H1 (cell line): ENCODE measurements around the gene INPP4A. TPM values are rescaled to one million over a fixed set of nuclear protein-coding genes. Genes with fewer than 3 reads are reported as not detected.

Source experiments
- CTCF ChIA-PET: fragments of 300-600 bp; sonication (Branson Sonifier 250); formaldehyde crosslinking; loops from one replicate; lab custom pipeline; 2021; ENCODE audit not compliant: partially characterized antibody; lab: Charles Lee
- POLR2A ChIA-PET: fragments of 300-600 bp; sonication (Branson Sonifier 250); formaldehyde crosslinking; loops from one replicate; lab custom pipeline; 2021; ENCODE audit warnings: inconsistent platforms; ENCODE audit not compliant: partially characterized antibody; lab: Charles Lee
- DNase-seq, 2 experiments: peaks; one replicate each; pipeline versions ENCODE4 v3.0.0 to v3.0.0-alpha.2; 2010 to 2022; ENCODE audit warnings: low spot score in 2 of 2, low read depth in 1 of 2, mixed read lengths in 1 of 2
- FAIRE-seq: peaks from 2 replicates; lab custom pipeline; 2011; peaks lifted over from hg19 to GRCh38; lab: Jason Lieb, UNC
- H2AFZ ChIP-seq: 2 replicates; pipeline ENCODE4 v1.8.1; 2012; ENCODE audit warnings: low read length, inconsistent platforms
- H2AK5ac ChIP-seq: 2 replicates; pipeline ENCODE4 v1.6.1; 2013; ENCODE audit warnings: low read depth, low read length
- H2BK120ac ChIP-seq: replicated peaks from 2 replicates; pipeline ENCODE3; 2013; ENCODE audit warnings: low read depth, low read length, inconsistent platforms
- H2BK12ac ChIP-seq: 2 replicates; pipeline ENCODE4 v1.6.1; 2013; ENCODE audit warnings: low read depth, low read length
- H2BK15ac ChIP-seq: 2 replicates; pipeline ENCODE4 v1.6.1; 2013; ENCODE audit warnings: low read length
- H2BK20ac ChIP-seq: 2 replicates; pipeline ENCODE4 v1.6.1; 2013; ENCODE audit warnings: low read length
- H2BK5ac ChIP-seq: 2 replicates; pipeline ENCODE4 v1.6.1; 2013; ENCODE audit warnings: low read depth, low read length
- H3K14ac ChIP-seq: 2 replicates; pipeline ENCODE4 v1.6.1; 2013; ENCODE audit warnings: inconsistent platforms; ENCODE audit not compliant: insufficient read length
- H3K18ac ChIP-seq: 2 replicates; pipeline ENCODE4 v1.6.1; 2013; ENCODE audit warnings: low read length; ENCODE audit errors: extremely low read depth
- H3K23ac ChIP-seq: 2 replicates; pipeline ENCODE4 v1.6.1; 2013; ENCODE audit warnings: inconsistent platforms; ENCODE audit not compliant: insufficient read length
- H3K23me2 ChIP-seq: 2 replicates; pipeline ENCODE4 v1.6.1; 2013; ENCODE audit warnings: low read depth, low read length
- H3K27ac ChIP-seq: 2 replicates; pipeline ENCODE4 v1.6.1; 2011; ENCODE audit warnings: low read depth, low read length, inconsistent platforms
- H3K27me3 ChIP-seq, 4 experiments: replicated peaks in 1 of 4; 1 replicate in 1 of 4; 2 replicates in 3 of 4; pipeline versions ENCODE4 v1.6.1 to v1.8.1; 2011 to 2013; ENCODE audit warnings: low read length in 3 of 4, mild to moderate bottlenecking in 3 of 4, inconsistent platforms in 2 of 4, mixed read lengths in 2 of 4, moderate library complexity in 1 of 4; ENCODE audit not compliant: control insufficient read depth in 3 of 4, insufficient read depth in 3 of 4; ENCODE audit errors: extremely low read depth in 1 of 4
- H3K36me3 ChIP-seq, 4 experiments: 2 replicates each; pipeline versions ENCODE4 v1.6.1 to v1.8.1; 2011 to 2013; ENCODE audit warnings: mild to moderate bottlenecking in 4 of 4, low read length in 3 of 4, moderate library complexity in 2 of 4, control low read depth in 1 of 4, inconsistent platforms in 1 of 4; ENCODE audit not compliant: insufficient read depth in 4 of 4, control insufficient read depth in 2 of 4
- H3K4ac ChIP-seq: replicated peaks from 2 replicates; pipeline ENCODE3; 2013; ENCODE audit warnings: low read length, low read depth, mixed read lengths, inconsistent platforms; ENCODE audit not compliant: insufficient read length
- H3K4me1 ChIP-seq, 4 experiments: replicated peaks in 1 of 4; 1 replicate in 1 of 4; 2 replicates in 3 of 4; pipeline versions ENCODE4 v1.6.1 to v1.8.1; 2011 to 2013; ENCODE audit warnings: low read length in 3 of 4, inconsistent platforms in 2 of 4, mixed read lengths in 1 of 4; ENCODE audit not compliant: insufficient read depth in 4 of 4, control insufficient read depth in 3 of 4
- H3K4me2 ChIP-seq, 2 experiments: 2 replicates each; pipeline versions ENCODE4 v1.6.1 to v1.8.1; 2011 to 2013; ENCODE audit warnings: low read depth in 2 of 2, low read length in 2 of 2, control low read depth in 1 of 2, inconsistent platforms in 1 of 2, mild to moderate bottlenecking in 1 of 2; ENCODE audit not compliant: insufficient read depth in 1 of 2
- H3K4me3 ChIP-seq, 4 experiments: fragments of 200-600, 300-600 bp in 1 of 4; sonication (generic), shearing (Covaris generic), sonication (Bioruptor Twin) in 1 of 4; 2 replicates each; pipeline versions ENCODE4 v1.5.1 to v1.8.1; 2011 to 2016; ENCODE audit warnings: low read length in 4 of 4, low read depth in 3 of 4, control low read depth in 2 of 4, inconsistent platforms in 2 of 4, mild to moderate bottlenecking in 2 of 4, mixed read lengths in 1 of 4, moderate library complexity in 1 of 4; ENCODE audit not compliant: insufficient read depth in 2 of 4; ENCODE audit errors: extremely low read depth in 1 of 4
- H3K56ac ChIP-seq: replicated peaks from 2 replicates; pipeline ENCODE3; 2013; ENCODE audit warnings: low read depth, mild to moderate bottlenecking, mixed read lengths, low read length, inconsistent platforms; ENCODE audit not compliant: insufficient read length
- H3K79me1 ChIP-seq: 2 replicates; pipeline ENCODE4 v1.6.1; 2013; ENCODE audit warnings: low read depth, low read length, control low read depth
- H3K79me2 ChIP-seq, 2 experiments: 2 replicates each; pipeline versions ENCODE4 v1.6.1 to v1.8.1; 2012 to 2013; ENCODE audit warnings: low read length in 2 of 2, mild to moderate bottlenecking in 2 of 2, inconsistent platforms in 1 of 2; ENCODE audit not compliant: insufficient read depth in 2 of 2, control insufficient read depth in 1 of 2
- H3K9ac ChIP-seq, 4 experiments: replicated peaks in 1 of 4; 1 replicate in 1 of 4; 2 replicates in 3 of 4; pipeline versions ENCODE4 v1.6.1 to v1.8.1; 2011 to 2013; ENCODE audit warnings: low read depth in 3 of 4, low read length in 3 of 4, control low read depth in 2 of 4, mild to moderate bottlenecking in 2 of 4, moderate library complexity in 2 of 4, inconsistent platforms in 1 of 4; ENCODE audit errors: extremely low read depth in 1 of 4
- H3K9me3 ChIP-seq, 2 experiments: 2 replicates each; pipeline versions ENCODE4 v1.6.1 to v1.8.1; 2012 to 2013; ENCODE audit warnings: mild to moderate bottlenecking in 2 of 2, moderate library complexity in 2 of 2, control low read depth in 1 of 2, inconsistent platforms in 1 of 2, low read depth in 1 of 2, low read length in 1 of 2, mixed read lengths in 1 of 2; ENCODE audit not compliant: insufficient read depth in 2 of 2
- H4K20me1 ChIP-seq, 2 experiments: replicated peaks in 1 of 2; 2 replicates each; pipeline versions ENCODE3 to v1.8.1; 2011 to 2013; ENCODE audit warnings: inconsistent platforms in 2 of 2, low read length in 2 of 2, mild to moderate bottlenecking in 1 of 2; ENCODE audit not compliant: insufficient read depth in 2 of 2, control insufficient read depth in 1 of 2
- H4K5ac ChIP-seq: 2 replicates; pipeline ENCODE4 v1.6.1; 2013; ENCODE audit warnings: low read length, low read depth, mixed read lengths, inconsistent platforms; ENCODE audit not compliant: insufficient read length
- H4K8ac ChIP-seq: 2 replicates; pipeline ENCODE4 v1.8.0; 2013; ENCODE audit warnings: mild to moderate bottlenecking, moderate library complexity, low read length, inconsistent platforms; ENCODE audit not compliant: insufficient read depth; ENCODE audit errors: extremely low read depth
- H4K91ac ChIP-seq: replicated peaks from 2 replicates; pipeline ENCODE3; 2013; ENCODE audit warnings: low read length, mixed read lengths, inconsistent platforms; ENCODE audit not compliant: insufficient read length
- BCL11A ChIP-seq, 2 experiments: IDR thresholded peaks; one replicate each; pipeline ENCODE4 v1.6.1; 2011; ENCODE audit warnings: low read depth in 2 of 2, low read length in 2 of 2, mild to moderate bottlenecking in 2 of 2
- HDAC2 ChIP-seq, 2 experiments: fragments of 300-600 bp in 1 of 2; sonication (generic) in 1 of 2; IDR thresholded peaks; 2 replicates each; pipeline ENCODE4 v1.6.1; 2011 to 2012; ENCODE audit warnings: low read depth in 2 of 2, low read length in 2 of 2, mild to moderate bottlenecking in 2 of 2, moderate library complexity in 2 of 2, borderline replicate concordance in 1 of 2, inconsistent platforms in 1 of 2
- HDAC6 ChIP-seq: IDR thresholded peaks from one replicate; pipeline ENCODE4 v1.7.1; 2012; ENCODE audit warnings: low read depth, mild to moderate bottlenecking, inconsistent platforms, low read length, moderate library complexity
- KDM5A ChIP-seq: fragments of 200-600 bp; IDR thresholded peaks from 2 replicates; pipeline ENCODE4 v1.7.1; 2012; ENCODE audit warnings: mild to moderate bottlenecking, low read length, inconsistent platforms, mixed read lengths
- POLR2AphosphoS5 ChIP-seq: IDR thresholded peaks from 2 replicates; pipeline ENCODE4 v1.6.1; 2011; ENCODE audit warnings: low read depth, low read length
- RAD21 ChIP-seq, 2 experiments: IDR thresholded peaks in 1 of 2; conservative IDR thresholded peaks in 1 of 2; 2 replicates each; pipeline ENCODE4 v1.6.1; 2011; ENCODE audit warnings: low read depth in 2 of 2, low read length in 2 of 2, improper control_type of control experiment in 1 of 2, inconsistent platforms in 1 of 2, mild to moderate bottlenecking in 1 of 2, moderate library complexity in 1 of 2
- SP4 ChIP-seq: IDR thresholded peaks from 2 replicates; pipeline ENCODE4 v1.6.1; 2012; ENCODE audit warnings: low read length, inconsistent platforms
- TAF7 ChIP-seq: optimal IDR thresholded peaks from 2 replicates; pipeline ENCODE3; 2011; ENCODE audit warnings: low read depth, mild to moderate bottlenecking, inconsistent platforms, low read length, moderate library complexity, borderline replicate concordance
- TCF12 ChIP-seq: IDR thresholded peaks from 2 replicates; pipeline ENCODE4 v1.6.1; 2011; ENCODE audit warnings: low read depth, mild to moderate bottlenecking, low read length
- polyA plus RNA-seq, 7 experiments: library from polyadenylated mRNA; depleted of rRNA in 3 of 7; stranded (reverse) in 5 of 7; unstranded in 2 of 7; fragments of >200 nt in 5 of 7; fragments of 200-250 nt in 2 of 7; gene quantifications; 1 replicate in 5 of 7; 2 replicates in 1 of 7; 4 replicates in 1 of 7; pipeline versions ENCODE4 v1.2.1 to v1.2.3, GENCODE V29; 2011 to 2013; ENCODE audit warnings: missing spikeins in 2 of 7, mixed read lengths in 2 of 7
- total RNA-seq: library from RNA; stranded (reverse); fragmentation: NEBNext Ultra II Directional; extraction: Animal tissue kit (Norgen Biotek cat#: 25700); gene quantifications from 2 replicates; pipeline ENCODE4 v1.2.1, GENCODE V29; 2021
- TF ChIP-seq, protein P1 (sequence below): IDR thresholded peaks from 2 replicates; pipeline ENCODE4 v1.6.1; 2011; ENCODE audit warnings: low read length, improper control_type of control experiment
- TF ChIP-seq, protein P2 (sequence below): IDR thresholded peaks from 2 replicates; pipeline ENCODE4 v1.6.1; 2012; ENCODE audit warnings: low read length, inconsistent platforms

Gene INPP4A
- total and polyA plus RNA-seq, 2 of the 8 experiments (the other 6 are each of a cell fraction or from before 2014, with no cell fraction given), result 25.6 to 34.3 TPM

DNA sequence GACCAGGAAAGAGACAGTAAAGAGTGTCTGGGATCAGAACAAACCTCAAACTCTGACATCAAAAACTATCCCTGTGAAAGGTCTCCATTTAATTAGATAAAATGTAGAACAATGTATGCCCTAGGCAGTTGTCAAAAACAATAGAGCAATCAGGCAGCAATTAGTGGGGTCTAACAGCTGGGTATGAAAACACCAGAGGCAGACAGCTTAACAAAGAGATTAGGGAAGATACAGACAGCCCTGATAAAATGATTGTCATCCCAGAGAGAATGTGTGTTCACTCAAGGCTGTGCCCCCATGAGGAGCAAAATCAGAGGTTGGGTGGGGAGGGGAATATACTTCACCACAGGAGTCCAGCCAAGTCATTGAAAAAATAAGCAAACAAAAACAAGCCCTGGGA is 50.0 kb downstream of the INPP4A start:
- no peak overlapping the region for H3K23ac ChIP-seq
- H3K9me3 ChIP-seq, result peaks cover 11 to 12% of the 10 kb centered on the region in 2 experiments
- no peak overlapping the region for H2BK20ac ChIP-seq
- H3K14ac ChIP-seq, result no peak overlapping the region
- H3K36me3 ChIP-seq, result peaks cover 0 to 3% (median 0%) of the 10 kb centered on the region in 4 experiments; a peak in 3 of 8 replicates
- no peaks in the 10 kb centered on the region for H3K23me2 ChIP-seq
- H2AK5ac ChIP-seq, result no peak overlapping the region
- H3K9ac ChIP-seq, result no peak overlapping the region
- no peak overlapping the region for H3K4ac ChIP-seq
- no peak for DNase-seq
- H2AFZ ChIP-seq, result no peak overlapping the region
- peaks cover 0 to 4% (median 1%) of the 10 kb centered on the region in 4 experiments; a peak in 3 of 7 replicates for H3K4me1 ChIP-seq
- H3K18ac ChIP-seq, result no peak overlapping the region
- no peak overlapping the region for H3K4me3 ChIP-seq
- no peak overlapping the region for H2BK5ac ChIP-seq
- H3K4me2 ChIP-seq, result no peak overlapping the region
- no peak overlapping the region for H4K8ac ChIP-seq
- H3K79me2 ChIP-seq, result peaks cover 3 to 36% of the 10 kb centered on the region in 2 experiments; a peak in 2 of 4 replicates
- H4K91ac ChIP-seq, result no peak overlapping the region
- no peaks in the 10 kb centered on the region; the same call in 1 of the 2 replicates for H3K79me1 ChIP-seq
- H4K5ac ChIP-seq, result no peak overlapping the region
- H2BK12ac ChIP-seq, result no peak overlapping the region
- H3K56ac ChIP-seq, result no peak overlapping the region
- no peak overlapping the region for H3K27ac ChIP-seq
- H3K27me3 ChIP-seq, result no peaks in the 10 kb centered on the region
- ChIA-PET POLR2A (interaction anchor here (1.1 kb wide), 1 partner anchor 15 kb away, joined by 3 read pairs; no protein-coding TSS in a partner anchor), CTCF (interaction anchor here (0.6 to 1.7 kb wide), 2 partner anchors 31 to 81 kb away, joined by 3 read pairs; no protein-coding TSS in a partner anchor)
- FAIRE-seq, result no peak
- no peak overlapping the region for H2BK15ac ChIP-seq
- peaks cover 0 to 2% of the 10 kb centered on the region in 2 experiments for H4K20me1 ChIP-seq
- H2BK120ac ChIP-seq, result no peak overlapping the region
- no peak for TF ChIP-seq TCF12
- TF ChIP-seq HDAC2 (IDR thresholded peaks at IDR 0.05; ENCODE audit: borderline replicate concordance in 1 of 2, low read depth in 2 of 2, low read length in 2 of 2), result no peak
- TF ChIP-seq HDAC6, result no peak
- no peak for TF ChIP-seq KDM5A
- TF ChIP-seq, protein P1, sequence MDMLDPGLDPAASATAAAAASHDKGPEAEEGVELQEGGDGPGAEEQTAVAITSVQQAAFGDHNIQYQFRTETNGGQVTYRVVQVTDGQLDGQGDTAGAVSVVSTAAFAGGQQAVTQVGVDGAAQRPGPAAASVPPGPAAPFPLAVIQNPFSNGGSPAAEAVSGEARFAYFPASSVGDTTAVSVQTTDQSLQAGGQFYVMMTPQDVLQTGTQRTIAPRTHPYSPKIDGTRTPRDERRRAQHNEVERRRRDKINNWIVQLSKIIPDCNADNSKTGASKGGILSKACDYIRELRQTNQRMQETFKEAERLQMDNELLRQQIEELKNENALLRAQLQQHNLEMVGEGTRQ, result no peak
- no peak for TF ChIP-seq TAF7
- no peak for TF ChIP-seq POLR2AphosphoS5
- TF ChIP-seq, protein P2, sequence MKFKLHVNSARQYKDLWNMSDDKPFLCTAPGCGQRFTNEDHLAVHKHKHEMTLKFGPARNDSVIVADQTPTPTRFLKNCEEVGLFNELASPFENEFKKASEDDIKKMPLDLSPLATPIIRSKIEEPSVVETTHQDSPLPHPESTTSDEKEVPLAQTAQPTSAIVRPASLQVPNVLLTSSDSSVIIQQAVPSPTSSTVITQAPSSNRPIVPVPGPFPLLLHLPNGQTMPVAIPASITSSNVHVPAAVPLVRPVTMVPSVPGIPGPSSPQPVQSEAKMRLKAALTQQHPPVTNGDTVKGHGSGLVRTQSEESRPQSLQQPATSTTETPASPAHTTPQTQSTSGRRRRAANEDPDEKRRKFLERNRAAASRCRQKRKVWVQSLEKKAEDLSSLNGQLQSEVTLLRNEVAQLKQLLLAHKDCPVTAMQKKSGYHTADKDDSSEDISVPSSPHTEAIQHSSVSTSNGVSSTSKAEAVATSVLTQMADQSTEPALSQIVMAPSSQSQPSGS, result no peak
- TF ChIP-seq BCL11A (IDR thresholded peaks at IDR 0.05; ENCODE audit: low read depth in 2 of 2, low read length in 2 of 2), result no peak
- no peak for TF ChIP-seq SP4
- TF ChIP-seq RAD21 (IDR thresholded peaks at IDR 0.05 in 1 of 2, conservative IDR thresholded peaks at IDR 0.05 in 1 of 2; ENCODE audit: low read depth in 2 of 2, low read length in 2 of 2), result no peak
